Globus pallidus (tissue), 1 donor: Measurements from ENCODE around the gene AKR1C4.
"Not testable (repeated sequence)": the region's sequence is repeated elsewhere in the genome, so short reads cannot be mapped to it uniquely, and the experiment has no call there.

Experiments
- DNase-seq: peaks from one replicate; pipeline ENCODE4 v3.0.0-alpha.2; 2015; ENCODE audit warnings: low spot score

The AKR1C4 gene

DNA sequence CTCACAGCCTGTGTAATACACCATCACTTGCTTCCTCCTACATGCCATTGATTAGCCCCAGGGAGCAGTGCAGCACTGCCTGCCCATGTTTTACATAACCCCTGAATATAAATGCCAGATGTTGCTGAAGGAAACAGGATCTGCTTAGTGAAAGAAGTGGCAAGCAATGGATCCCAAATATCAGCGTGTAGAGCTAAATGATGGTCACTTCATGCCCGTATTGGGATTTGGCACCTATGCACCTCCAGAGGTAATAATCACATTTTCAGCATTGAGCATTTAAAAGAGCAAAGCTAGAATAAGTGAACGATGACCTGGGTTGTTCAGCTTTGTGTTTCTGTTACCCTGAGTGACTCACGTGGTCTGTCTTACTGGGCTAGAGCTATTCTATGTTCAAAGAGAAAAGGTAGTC is at the start of gene AKR1C4:
AKR1C4 (plus strand) TSS at position 136 of the 412 bp plus-strand sequence; CDS start at position 167, 31 bp downstream.
- DNase-seq, result no peak

GRCh38 chr10:5146920-5147254 is 49.8 kb upstream of the AKR1C4 start:
- no peak for DNase-seq

DNA sequence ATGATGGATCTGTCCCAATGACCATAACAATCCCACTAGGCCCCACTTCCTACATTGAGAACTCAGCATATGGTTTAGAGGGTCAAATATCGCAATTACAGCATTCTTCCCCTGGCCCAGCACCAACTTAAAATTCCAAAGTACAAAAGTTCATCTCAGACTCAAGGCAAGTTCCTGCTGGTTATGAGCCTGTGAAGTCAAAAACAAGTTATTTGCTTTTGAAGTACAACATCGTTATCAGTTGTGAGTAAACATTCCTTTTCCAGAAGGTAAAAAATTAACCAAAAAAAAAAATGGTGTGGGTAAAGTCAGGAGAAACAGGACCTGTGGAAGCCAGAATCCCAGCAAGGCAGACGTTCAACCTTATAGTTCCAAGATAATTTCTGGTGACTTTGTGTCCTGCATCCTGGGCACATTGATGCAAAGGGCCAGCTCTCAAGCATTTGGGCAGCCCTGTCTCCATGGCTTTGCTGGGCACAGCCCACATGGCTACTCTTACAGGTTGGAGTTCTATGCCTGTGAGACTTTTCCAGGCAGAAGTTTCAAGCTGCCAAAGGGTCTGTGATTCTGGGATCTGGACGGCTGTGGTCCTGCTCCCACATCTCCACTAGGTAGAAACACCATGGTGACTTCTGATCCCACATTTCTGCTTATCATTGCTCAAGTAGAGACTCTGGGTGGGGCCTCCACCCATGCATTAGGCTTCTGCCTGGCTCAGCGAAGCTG is 49.2 kb upstream of the AKR1C4 start:
- DNase-seq, result no peak

DNA sequence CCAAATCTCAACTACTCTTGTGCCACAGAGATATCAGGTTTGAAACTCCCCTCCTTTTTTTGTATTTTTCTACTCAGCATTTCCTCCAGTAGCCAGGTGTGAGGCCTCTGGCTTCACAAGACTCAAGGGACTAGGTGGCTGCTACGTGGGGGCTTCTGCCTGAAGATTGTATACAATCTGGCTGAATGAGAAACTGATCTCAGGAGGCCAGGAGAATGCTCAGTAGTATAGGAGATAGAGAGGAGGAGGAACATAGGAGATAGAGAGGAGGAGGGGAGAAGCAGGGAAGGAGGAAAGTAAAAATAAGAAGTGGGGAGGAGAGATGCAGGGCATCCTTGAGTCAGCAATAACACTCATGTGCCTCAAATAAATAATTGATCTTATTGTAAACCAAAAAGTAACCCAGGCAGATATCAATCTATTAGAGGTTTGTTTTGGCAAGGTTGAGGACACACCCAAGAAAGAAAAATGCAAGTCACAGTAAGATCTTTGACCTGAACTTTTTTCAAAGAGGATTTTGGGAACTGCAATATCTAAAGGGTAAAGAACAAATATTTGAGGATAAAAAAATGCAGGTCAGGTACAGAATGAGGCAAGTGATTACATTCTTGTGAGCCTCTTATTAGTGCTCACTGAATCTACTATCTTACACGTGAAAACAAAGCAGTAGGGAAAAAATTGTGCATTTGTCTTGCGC is 48.5 kb upstream of the AKR1C4 start:
- no peak for DNase-seq

DNA sequence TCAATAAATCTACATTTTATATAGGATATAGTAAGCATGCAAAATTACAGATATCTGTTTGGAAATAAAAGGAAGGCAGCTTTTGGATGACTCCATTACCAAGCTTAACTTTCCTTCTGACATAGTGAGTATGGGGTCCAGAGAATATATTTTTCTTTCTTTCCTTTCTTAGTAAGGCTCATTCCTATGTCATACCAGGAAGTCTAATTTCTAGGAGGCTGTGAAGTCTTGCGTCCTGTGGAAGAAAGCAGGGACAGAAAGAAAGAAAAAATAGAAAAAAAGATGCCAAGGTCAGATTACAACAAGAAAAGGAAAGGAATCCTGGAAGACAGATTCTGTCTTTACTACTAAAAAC is 48.0 kb upstream of the AKR1C4 start:
- no peak for DNase-seq

DNA sequence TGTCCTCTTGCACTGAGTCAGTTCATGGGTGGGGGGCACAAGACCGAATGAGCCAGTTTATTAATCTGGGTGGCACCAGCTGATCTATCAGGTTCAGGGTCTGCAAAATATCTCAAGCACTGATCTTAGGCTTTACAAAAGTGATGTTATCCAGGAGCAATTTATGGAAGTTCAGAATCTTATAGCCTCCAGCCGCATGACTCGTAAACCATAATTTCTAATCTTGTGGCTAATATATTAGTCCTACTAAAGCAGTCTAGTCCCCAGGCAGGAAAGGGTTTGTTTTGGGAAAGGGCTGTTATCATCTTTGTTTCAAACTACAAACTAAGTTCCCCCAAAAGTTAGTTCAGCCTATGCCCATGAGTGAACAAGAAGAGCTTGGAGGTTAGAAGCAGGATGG is 45.6 kb upstream of the AKR1C4 start:
- DNase-seq, result no peak

- no peak for DNase-seq
Measured at GRCh38 chr10:5155951-5156350, 40.7 kb upstream of the AKR1C4 start.

DNA sequence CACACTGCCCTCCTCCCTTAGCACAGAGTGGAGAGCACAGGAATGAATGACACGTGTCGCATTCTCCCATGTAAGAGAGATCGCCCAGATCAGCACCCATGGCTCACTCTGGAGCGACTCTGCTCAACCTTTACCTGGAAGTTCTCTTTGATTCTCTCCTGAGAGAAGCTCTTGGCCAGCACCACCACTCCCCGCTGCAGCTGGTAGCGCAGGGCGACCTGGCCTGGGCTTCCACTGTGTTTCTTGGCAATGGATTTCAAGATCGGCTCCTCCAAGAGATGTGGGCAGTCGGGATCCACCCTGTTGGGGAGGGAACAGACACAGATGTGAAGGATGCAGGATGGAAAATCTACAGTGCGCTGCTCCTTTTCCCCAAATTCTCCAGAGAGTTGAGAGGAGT is 39.1 kb upstream of the AKR1C4 start:
- no peak for DNase-seq

DNA sequence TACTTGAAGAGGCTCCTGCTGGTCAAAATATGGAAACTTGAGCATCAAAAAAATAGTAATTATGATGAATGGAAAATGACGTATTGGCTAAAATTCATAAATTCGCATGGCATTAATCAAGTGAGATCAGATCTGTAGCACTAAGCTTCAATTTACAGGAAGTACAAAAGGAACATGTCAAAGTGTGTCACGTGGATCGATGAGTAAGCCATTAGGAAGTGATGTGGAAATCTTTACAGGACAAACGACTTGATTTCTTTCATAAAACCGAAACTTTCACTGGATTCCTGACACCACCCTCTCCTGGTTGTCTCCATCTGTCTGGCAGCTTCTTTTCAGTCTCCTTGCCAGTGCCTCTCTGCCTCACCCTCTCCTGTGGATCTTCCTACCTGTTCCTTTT is 37.5 kb upstream of the AKR1C4 start:
- DNase-seq, result no peak

- DNase-seq, result peak; percentile 3
Measured at GRCh38 chr10:5163487-5163886, 33.1 kb upstream of the AKR1C4 start.

GRCh38 chr10:5165738-5166137 is 30.9 kb upstream of the AKR1C4 start:
- no peak for DNase-seq

DNA sequence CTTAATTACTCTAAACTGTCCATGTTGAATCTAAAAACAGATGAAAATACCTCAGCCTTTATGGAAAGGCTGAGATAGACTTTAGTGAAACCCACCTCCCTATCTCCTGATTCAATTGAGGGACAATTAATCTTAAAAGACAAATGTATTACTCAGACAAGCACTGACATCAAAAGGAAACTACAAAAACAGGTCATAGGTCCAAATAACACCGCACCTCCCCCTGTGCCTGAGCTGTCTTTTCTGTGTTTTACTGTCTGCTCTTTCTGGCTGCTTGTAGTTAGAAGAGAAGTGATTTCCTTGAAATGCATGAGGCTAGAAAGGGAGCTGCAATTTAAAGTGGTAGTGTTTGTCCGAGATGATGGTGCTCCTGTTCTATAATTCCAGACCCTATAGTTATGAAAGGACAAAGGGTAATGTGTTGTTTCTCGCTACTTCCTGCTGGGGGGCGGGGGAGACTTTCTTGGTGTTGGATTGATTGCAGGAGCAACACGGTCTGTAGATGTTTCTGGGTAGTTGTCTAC is 27.7 kb upstream of the AKR1C4 start:
- no peak for DNase-seq

- not testable (repeated sequence) for DNase-seq
Measured at GRCh38 chr10:5175581-5175980, 21.1 kb upstream of the AKR1C4 start.

DNA sequence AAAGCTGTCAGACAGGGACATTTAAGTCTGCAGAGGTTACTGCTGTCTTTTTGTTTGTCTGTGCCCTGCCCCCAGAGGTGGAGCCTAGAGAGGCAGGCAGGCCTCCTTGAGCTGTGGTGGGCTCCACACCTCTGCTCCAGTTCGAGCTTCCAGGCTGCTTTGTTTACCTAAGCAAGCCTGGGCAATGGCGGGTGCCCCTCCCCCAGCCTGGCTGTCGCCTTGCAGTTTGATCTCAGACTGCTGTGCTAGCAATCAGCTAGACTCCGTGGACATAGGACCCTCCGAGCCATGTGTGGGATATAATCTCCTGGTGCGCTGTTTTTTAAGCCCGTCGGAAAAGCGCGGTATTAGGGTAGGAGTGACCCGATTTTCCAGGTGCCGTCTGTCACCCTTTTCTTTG is 16.1 kb upstream of the AKR1C4 start:
- not testable (repeated sequence) for DNase-seq

DNA sequence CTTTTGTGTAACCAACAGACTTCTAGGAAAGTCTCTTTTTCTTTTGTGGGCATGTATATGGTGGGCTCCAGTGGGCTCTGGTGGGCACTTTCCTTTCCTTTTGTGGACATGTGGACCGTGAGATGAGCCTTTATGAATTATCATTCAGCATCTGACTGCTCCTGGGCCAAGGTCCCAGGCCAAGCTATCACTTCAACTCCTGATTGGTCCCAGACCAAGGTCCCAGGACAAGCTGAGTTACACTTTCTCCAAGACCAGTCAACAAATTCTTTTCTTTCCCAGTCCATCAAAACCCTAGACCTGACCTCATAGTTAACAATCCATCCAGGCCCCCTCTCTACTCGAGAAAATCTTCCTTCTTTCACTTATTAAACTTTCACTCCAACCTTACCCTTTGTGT is 12.7 kb upstream of the AKR1C4 start:
- no peak for DNase-seq

- DNase-seq, result no peak
Measured at GRCh38 chr10:5184987-5185775, 11.5 kb upstream of the AKR1C4 start, which contains the start of gene AKR1C8. Gene AKR1C8 (minus strand): TSS chr10:5185150. CDS start chr10:5185104, 46 bp downstream.

GRCh38 chr10:5187867-5188266 is 8.8 kb upstream of the AKR1C4 start:
- DNase-seq, result no peak

DNA sequence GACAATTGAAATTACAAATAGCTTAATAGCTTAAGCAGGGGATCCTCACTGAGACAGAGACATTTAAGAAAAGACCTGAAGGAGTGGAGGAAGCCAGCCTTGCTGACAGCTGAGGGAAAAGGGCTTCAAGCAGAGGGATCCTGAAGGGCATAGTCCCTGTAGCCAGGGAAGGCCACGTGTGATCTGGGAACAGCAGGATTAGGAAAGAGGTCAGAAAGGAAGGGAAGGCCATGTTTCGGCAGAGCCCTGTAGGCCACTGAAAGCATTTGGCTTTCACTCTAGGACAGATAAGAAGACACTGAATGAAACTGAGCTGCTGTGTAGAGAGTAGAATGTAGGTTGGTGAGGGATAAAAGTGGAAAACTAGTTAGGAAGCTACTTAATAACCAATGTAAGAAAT is 8.3 kb upstream of the AKR1C4 start:
- no peak for DNase-seq

GRCh38 chr10:5194431-5194830 is 2.2 kb upstream of the AKR1C4 start:
- DNase-seq, result no peak

DNA sequence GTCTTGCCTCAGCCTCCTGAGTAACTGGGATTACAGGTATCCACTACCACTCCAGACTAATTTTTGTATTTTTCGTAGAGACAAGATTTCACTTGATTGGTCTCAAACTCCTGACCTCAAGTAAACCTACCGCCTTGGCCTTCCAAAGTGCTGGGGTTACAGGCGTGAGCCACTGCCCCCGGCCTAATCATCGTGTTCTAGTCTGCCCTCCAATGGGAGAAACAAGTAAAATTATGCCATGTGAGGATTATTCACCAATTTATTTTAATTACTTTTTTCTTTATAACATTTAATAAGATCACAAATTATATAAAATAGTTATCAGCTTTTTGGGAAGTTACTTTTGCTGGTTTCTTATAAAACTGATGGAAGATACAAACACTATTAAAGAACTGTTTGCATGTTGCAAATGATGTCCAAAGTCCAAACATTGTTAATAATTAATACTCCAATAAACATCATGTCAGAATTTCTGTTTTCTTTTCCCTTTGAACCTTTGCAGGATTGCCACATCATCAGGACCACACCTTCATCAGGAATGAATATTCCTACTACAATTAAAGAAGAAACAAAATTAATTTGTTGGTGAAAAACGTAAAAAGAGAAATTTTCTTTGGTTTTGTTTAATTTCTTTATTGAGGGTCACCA is 786 bp upstream of the AKR1C4 start:
- DNase-seq, result no peak

DNA sequence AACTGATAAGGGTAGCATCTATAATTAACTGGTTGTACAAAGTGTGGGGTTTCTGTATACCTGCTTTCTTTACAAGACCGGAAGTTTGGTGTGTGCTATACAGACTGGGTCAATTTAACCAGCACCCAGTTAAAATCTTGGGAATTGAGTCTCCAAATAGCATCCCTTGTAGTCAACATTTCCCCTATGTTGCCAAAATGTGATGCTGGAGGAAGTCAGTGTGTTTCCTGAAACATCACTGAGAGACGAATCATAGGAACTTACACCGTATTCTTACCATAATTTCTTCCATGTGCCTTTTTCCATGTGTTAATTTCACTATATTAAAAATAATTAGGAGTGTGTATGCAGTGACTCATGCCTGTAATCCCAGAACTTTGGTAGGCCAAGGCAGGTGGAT is 1.7 kb downstream of the AKR1C4 start:
- DNase-seq, result no peak

- DNase-seq, result no peak
Measured at GRCh38 chr10:5199398-5199797, 2.8 kb downstream of the AKR1C4 start.
